Measurements from ENCODE around the gene GAN.

DNA sequence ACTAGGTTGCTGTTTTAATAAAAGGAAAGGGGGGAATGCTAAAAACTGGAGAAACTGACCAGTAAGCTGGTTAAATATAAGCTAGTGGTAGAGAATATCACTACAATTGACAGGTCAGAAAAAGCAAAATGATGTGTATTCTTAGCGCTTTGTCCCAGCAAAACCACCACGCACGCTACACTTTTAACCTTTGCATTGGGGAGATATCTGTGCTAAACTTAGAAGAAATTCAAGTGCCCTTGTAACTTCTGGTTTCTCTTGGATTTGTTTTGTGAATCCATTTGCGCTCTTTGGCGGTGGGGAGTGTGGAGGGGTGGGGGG lies 1.4 kb downstream of the GAN start:
- TF ChIP-seq TAF1 (IDR thresholded peaks at IDR 0.05; ENCODE audit: low read depth): no peak
- TF ChIP-seq YY1 (IDR thresholded peaks at IDR 0.05; ENCODE audit: low read depth): no peak
- TF ChIP-seq, protein P1, sequence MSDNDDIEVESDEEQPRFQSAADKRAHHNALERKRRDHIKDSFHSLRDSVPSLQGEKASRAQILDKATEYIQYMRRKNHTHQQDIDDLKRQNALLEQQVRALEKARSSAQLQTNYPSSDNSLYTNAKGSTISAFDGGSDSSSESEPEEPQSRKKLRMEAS (IDR thresholded peaks at IDR 0.05): no peak
- no peak for TF ChIP-seq EP300 (IDR thresholded peaks at IDR 0.05; ENCODE audit: borderline replicate concordance)
- TF ChIP-seq, protein P2, sequence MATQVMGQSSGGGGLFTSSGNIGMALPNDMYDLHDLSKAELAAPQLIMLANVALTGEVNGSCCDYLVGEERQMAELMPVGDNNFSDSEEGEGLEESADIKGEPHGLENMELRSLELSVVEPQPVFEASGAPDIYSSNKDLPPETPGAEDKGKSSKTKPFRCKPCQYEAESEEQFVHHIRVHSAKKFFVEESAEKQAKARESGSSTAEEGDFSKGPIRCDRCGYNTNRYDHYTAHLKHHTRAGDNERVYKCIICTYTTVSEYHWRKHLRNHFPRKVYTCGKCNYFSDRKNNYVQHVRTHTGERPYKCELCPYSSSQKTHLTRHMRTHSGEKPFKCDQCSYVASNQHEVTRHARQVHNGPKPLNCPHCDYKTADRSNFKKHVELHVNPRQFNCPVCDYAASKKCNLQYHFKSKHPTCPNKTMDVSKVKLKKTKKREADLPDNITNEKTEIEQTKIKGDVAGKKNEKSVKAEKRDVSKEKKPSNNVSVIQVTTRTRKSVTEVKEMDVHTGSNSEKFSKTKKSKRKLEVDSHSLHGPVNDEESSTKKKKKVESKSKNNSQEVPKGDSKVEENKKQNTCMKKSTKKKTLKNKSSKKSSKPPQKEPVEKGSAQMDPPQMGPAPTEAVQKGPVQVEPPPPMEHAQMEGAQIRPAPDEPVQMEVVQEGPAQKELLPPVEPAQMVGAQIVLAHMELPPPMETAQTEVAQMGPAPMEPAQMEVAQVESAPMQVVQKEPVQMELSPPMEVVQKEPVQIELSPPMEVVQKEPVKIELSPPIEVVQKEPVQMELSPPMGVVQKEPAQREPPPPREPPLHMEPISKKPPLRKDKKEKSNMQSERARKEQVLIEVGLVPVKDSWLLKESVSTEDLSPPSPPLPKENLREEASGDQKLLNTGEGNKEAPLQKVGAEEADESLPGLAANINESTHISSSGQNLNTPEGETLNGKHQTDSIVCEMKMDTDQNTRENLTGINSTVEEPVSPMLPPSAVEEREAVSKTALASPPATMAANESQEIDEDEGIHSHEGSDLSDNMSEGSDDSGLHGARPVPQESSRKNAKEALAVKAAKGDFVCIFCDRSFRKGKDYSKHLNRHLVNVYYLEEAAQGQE (IDR thresholded peaks at IDR 0.05; ENCODE audit: low read depth): no peak
- no peak for TF ChIP-seq RAD21 (IDR thresholded peaks at IDR 0.05; ENCODE audit: low read depth)
